ENCODE measurements around the gene TNIK. TPM values are rescaled to one million over a fixed set of nuclear protein-coding genes. Genes with fewer than 3 reads are reported as not detected.

Gene TNIK
- total RNA-seq, 4 donors from 2014 or later: 32.9 to 41.7 (median 38.0) TPM

- ATAC-seq: no peak
- H3K27me3 ChIP-seq: no peaks in the 10 kb centered on the region
- WGBS, 2 donors (ENCODE audit: low coverage in 1 of 2): 87 to 93% methylated on average over 2 to 3 of the region's 3 CpGs
- H3K4me1 ChIP-seq: peaks cover 0 to 54% (median 6%) of the 10 kb centered on the region in 3 donors
- H3K27ac ChIP-seq: no peak overlapping the region
- no peak overlapping the region for H3K4me3 ChIP-seq
- TF ChIP-seq CTCF (IDR thresholded peaks at IDR 0.05): no peak
- TF ChIP-seq EP300 (IDR thresholded peaks at IDR 0.05): no peak
- TF ChIP-seq POLR2AphosphoS5 (IDR thresholded peaks at IDR 0.05): no peak
- no peak for TF ChIP-seq POLR2A (IDR thresholded peaks at IDR 0.05)
- no peaks in the 10 kb centered on the region for H3K36me3 ChIP-seq
- H3K9me3 ChIP-seq: no peaks in the 10 kb centered on the region
These were observed 63.1 kb downstream of the TNIK start for GRCh38 chr3:171397089-171397488.

DNA sequence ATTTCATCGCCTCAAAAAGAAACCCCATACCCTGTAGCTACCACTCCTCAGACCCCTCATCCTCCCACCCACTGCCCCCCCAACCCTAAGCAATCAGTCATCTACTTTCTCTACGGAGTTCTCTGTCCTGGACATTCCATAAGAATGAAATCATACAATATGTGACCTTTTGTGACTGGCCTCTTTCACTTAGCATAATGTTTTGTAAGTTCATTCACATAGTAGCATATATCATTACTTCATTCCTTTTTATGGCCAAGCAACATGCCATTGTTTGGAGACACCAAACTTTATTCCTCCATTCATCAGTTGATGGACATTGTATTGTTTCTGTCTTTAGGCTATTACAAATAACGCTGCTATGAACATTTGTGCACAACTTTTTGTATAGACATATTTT, 64.2 kb downstream of the TNIK start:
- H3K27me3 ChIP-seq: no peaks in the 10 kb centered on the region

GRCh38 chr3:171393032-171393744, 67.0 kb downstream of the TNIK start:
- peak overlapping the region in 1 of 4 donors; percentile 32 for H3K27ac ChIP-seq
- no peak for ATAC-seq
- no peak for TF ChIP-seq POLR2AphosphoS5 (IDR thresholded peaks at IDR 0.05)
- TF ChIP-seq EP300 (IDR thresholded peaks at IDR 0.05): no peak
- no peak for TF ChIP-seq CTCF (IDR thresholded peaks at IDR 0.05)
- TF ChIP-seq POLR2A (IDR thresholded peaks at IDR 0.05): no peak
- peaks cover 0 to 41% (median 6%) of the 10 kb centered on the region in 3 donors for H3K4me1 ChIP-seq
- no peaks in the 10 kb centered on the region for H3K36me3 ChIP-seq
- H3K27me3 ChIP-seq: no peaks in the 10 kb centered on the region
- H3K9me3 ChIP-seq: peaks cover 0 to 7% (median 0%) of the 10 kb centered on the region in 3 donors
- WGBS, 2 donors (ENCODE audit: low coverage in 1 of 2): 32 to 49% methylated on average over 7 of the region's 7 CpGs
- H3K4me3 ChIP-seq: no peak overlapping the region

More for the DNA sequence above, 64.2 kb downstream of the TNIK start:
- WGBS, 2 donors (ENCODE audit: low coverage in 1 of 2): 66 to 68% methylated on average over 3 of the region's 3 CpGs
- no peak overlapping the region for H3K4me3 ChIP-seq
- peaks cover 0 to 47% (median 6%) of the 10 kb centered on the region in 3 donors for H3K4me1 ChIP-seq
- H3K27ac ChIP-seq: no peak overlapping the region
- ATAC-seq: no peak
- H3K36me3 ChIP-seq: no peaks in the 10 kb centered on the region
- H3K9me3 ChIP-seq: peaks cover 0 to 6% (median 0%) of the 10 kb centered on the region in 3 donors
- TF ChIP-seq POLR2AphosphoS5 (IDR thresholded peaks at IDR 0.05) (no peak), CTCF (IDR thresholded peaks at IDR 0.05) (no peak), EP300 (IDR thresholded peaks at IDR 0.05) (no peak), POLR2A (IDR thresholded peaks at IDR 0.05) (no peak)

DNA sequence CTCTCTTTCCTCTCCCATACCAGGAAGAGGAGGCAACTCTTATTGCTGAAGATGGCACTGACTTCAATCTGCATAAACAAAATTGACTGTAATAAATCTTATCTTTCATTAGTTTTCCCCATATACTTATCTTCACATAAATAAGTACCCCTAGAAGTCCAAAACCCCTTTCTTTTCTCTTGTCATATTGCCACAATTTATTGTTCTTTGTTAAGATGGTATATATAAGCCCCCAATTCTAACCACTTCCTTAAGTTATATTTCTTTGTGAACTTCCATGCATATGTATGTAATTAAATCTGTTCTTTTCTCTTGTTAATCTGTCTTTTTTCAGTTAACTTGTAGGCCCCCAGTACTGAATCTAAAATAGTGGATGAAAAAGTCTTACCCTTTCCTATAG, 68.8 kb downstream of the TNIK start:
- ATAC-seq: no peak
- no peak overlapping the region for H3K27ac ChIP-seq
- no peaks in the 10 kb centered on the region for H3K27me3 ChIP-seq
- no peaks in the 10 kb centered on the region for H3K36me3 ChIP-seq
- peaks cover 0 to 34% (median 6%) of the 10 kb centered on the region in 3 donors for H3K4me1 ChIP-seq
- H3K9me3 ChIP-seq: peaks cover 0 to 7% (median 0%) of the 10 kb centered on the region in 3 donors
- TF ChIP-seq CTCF (IDR thresholded peaks at IDR 0.05): no peak
- TF ChIP-seq POLR2AphosphoS5 (IDR thresholded peaks at IDR 0.05): no peak
- no peak for TF ChIP-seq POLR2A (IDR thresholded peaks at IDR 0.05)
- TF ChIP-seq EP300 (IDR thresholded peaks at IDR 0.05): no peak
- no peak overlapping the region for H3K4me3 ChIP-seq

All from gastroesophageal sphincter (tissue), 4 donors.